Measurements from ENCODE around the gene ZWILCH.
"Not testable (repeated sequence)": the region's sequence is repeated elsewhere in the genome, so short reads cannot be mapped to it uniquely, and the experiment has no call there.

The ZWILCH gene

GRCh38 chr15:66488525-66488924 is 16.6 kb upstream of the ZWILCH start:
- no peak for DNase-seq

DNA sequence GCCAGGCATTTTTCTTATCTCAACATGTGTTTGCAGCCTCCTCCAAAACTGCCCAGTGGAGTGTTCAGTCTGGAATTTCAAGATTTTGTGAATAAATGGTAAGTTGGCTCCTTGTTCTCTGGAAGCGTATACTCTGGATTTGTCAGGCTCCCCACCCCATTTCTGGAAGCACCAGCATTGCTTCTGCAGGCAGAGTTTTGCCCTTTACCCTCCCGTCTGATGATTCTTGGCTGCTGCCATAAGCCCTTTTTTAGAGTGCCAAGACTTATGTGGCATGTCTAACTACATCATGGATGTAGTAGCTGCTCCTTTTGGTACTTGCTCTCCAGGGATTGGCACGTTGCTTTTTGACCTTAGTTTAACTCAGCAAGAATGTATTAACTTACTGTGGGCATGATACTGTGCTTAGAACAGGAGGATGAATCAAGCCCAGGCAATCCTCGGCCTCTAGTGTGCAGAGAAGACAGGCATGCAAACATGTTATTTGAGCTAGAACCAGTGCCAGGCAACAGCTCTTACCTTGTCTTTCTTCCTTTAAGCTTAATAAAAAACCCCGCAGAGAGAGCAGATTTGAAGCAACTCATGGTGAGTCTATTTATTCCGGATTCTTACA is 15.8 kb upstream of the ZWILCH start:
- no peak for DNase-seq

DNA sequence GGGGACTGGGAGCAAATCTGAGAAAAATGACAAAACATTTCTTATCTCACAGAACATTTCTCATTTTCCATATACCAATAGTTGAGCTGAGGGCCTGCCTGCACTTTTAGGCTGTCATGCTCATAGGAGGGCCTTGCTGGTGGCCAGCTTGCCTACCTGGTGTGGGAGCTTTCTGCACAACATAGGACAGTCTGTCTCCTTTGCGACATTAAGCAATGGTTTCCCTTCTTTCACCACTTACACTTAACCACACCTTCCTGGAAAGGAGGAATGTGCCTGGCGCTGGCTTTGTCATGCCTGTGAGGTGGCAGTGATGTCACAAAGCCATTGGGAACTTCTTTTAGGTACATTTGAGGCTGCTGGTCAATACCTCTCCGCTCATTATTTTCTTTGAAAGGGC is 13.3 kb upstream of the ZWILCH start:
- no peak for DNase-seq

GRCh38 chr15:66494262-66494661 is 10.9 kb upstream of the ZWILCH start:
- DNase-seq = peak; percentile 28 to 38

DNA sequence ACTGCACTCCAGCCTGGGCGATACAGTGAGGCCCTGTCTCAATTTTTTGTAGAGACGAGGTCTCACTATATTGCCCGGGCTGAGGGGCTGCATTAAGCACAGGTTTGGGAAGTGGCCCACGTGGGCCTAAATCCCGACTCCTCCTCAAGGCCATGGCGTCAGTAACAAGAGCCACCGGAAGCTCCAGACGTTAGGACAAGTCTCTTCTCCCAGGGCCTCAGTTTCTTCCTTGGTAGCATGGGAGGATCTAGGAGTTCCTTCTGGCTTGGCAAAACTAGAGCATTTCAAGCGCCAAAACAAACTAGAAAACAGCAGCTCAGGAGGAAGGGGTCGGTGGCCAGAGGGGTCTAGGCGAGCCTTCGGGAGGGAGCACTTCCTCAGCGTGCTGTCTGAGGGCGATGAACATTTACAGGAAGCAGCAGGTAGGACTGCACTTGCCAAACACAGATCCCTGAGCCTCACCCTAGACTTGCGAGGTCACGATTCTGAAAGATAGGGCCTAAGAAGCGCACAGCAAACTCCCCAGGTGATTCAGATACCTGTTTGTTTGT is 8.1 kb upstream of the ZWILCH start:
- DNase-seq = no peak

DNA sequence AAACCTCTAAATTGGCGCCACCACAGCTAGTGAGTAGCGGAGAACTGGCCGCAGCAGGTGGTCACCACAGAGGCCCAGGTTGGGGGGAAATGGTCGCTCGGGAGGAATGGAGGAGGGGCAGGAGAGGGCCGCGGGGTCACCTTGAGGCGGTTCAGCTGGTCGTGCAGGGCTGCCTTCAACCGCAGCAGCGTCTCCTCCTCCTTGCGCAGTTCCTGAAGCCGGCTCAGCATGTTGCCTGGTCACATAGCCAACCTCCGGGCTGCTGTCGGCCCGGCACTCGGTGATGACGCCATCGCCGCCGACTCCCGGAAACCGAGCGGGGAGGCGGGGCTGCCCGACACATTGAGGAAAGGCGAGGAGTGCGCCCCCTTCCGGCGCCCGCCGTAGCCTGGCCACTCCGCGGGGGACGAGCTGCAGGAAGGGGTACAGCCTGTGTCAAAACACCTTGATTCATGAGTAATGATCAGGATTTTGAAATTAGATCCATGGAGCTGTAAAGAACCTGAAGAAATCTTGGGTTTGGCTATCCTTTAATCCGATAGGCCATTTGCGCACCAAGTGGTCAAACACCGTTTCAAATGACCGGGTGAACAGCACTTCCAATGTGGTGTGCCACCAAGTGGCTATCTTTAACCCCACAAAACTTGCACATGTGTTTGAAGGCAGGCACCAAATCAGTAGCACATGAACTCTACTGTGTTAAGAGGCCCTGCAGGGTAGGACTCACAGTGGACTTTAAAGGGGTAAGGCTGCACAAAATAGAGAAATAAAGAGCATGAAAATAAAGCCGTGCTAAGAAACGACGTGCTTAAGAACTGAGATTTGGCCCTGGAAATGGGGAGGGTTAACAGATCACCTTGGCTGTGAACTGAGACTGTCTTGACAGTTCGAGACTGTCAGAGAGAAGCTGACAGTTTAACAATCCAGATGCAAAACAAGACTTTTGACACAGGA is 7.3 kb upstream of the ZWILCH start, which contains the start of gene SNAPC5:
Gene SNAPC5, minus strand, starts transcription at position 261 of the 954 bp plus-strand sequence. Its CDS starts 31 bp downstream, at position 230.
- DNase-seq = peak; percentile 92 to 97

DNA sequence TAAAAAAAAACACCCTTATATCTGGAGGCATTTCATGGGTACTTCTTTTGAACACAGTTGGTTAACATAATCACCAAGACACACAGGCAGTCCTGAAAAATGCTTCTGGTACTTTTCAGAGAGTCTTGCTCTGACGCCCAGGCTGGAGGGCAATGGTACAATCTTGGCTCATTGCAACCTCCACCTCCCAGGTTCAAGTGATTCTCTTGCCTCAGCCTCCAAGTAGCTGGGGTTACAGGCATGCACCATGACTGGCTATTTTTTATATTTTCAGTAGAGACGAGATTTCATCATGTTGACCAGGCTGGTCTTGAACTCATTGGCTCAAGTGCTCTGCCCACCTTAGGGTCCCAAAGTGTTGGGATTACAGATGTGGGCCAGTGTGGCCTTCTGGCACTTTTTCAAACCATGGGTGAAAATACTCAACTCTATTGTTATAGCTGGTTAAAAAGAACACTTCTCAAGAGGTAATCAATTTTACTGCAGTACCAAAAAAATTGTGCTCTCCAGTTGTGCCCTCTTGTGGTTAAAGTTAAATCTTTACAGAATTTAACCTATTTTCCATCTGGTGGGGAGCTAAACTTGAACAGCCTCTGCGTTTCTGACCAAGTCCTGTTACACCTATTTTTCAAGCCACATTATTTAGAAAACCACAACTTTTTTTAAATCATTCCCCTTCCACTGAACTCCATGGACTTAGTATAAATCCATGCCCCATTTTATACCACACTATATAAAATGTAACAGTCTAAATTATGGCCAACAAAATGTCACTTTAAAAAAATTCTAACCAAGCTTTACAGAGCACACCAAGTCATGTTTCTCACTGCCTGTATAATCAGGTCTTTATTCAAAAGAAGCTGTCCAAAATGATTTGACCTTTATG is 6.4 kb upstream of the ZWILCH start:
- DNase-seq = peak; percentile 22 to 49

DNA sequence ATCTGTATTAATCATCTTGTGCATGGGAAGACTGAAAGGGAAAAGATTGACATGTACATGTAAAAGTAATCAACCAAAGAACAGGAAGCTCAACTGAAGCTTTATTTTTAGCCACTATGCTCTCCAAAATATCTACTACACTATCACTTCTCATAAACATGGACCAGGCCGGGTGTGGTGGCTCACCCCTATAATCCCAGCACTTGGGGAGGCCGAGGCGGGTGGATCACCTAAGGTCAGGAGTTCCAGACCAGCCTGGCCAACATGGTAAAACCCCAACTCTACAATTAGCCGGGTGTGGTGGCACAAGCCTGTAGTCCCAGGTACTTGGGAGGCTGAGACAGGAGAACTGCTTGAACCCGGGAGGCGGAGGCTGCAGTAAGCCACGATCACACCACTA is 4.8 kb upstream of the ZWILCH start:
- DNase-seq = not testable (repeated sequence)

GRCh38 chr15:66502491-66502890 is 2.6 kb upstream of the ZWILCH start:
- DNase-seq = no peak

DNA sequence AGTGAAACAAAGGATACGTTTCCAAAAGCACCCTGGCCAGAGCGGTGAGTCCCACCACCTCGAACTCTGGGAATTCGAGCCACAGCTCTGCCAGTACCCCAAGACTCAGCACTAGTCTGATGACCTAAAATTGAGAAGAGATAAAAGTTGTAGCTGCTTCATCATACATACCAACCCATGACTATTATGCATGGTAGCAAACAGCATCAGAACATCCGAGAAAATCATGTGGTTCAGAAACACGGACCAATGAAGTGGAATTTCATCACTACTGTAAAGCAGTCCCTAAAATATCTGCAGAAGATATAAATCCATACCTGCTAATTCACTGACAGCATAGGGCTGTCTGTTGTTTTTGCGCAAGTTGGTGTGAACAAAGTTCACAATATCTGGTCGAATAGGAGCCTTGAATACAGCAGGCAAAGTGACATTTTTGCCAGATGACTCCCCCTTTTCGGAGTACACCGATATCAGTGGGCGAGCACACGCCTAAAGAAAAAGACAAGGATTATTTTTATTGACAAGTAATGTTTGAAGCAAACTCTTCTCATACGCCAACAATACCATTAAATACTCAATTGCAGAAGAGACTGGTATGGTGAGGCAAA is 2.0 kb upstream of the ZWILCH start:
- DNase-seq = peak in 1 of 2 donors; percentile 3

DNA sequence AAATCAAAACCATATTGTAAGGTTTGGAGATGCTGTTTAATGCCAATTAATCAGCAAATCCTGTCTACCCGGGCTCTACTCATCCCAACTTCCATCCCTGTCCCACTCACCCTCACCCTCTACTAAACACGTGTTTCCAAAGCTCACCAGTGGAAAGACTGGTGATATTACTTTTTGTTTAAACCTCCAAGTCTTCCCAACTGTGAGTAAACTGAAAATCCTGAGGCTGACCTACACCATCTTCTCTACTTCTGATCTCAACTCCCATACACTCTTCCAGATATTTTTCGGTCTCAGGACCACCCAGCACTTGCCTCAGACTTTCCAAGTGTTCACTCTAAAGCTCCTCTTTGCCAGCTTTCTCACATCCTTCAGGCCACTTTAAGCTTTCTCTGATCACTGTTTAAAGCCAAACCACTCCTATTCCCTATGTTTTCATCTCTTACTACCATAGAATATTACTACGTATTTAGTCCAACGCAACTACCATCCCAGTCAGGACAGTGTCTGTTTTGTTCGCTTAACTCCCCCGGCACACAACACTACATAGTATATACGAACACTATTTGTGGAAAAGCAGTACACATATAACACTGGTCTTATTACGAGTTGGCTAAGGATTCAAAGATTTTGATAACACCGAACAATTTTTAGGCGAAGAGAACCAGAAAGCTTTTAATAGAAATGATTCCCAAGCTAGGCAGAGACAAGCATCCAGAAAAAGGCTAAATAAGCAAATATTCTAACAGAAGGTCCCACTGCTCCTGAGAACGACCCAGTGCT is 1.2 kb upstream of the ZWILCH start:
- DNase-seq = no peak

DNA sequence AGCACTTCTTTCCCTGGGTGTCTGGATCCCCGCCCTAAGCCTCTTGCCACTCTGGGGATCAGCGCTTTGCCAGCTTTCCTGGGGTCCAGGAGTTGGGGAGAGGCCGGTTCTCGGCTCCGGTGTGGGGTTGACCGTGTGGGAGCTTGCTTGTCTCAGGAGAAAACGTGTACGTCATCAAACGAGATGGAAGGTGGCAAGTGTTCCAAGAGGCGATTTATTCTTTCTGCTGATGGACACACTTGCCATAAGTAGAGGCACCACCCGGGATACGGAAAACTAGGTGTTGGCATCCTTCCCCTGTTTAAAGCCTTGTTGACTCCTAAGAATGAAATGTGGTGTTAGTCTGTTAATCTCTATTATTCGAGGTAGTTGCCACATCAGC is 295 bp downstream of the ZWILCH start:
- DNase-seq = no peak

GRCh38 chr15:66505818-66506217 is 692 bp downstream of the ZWILCH start:
- DNase-seq = no peak

- no peak for DNase-seq
These were observed 3.3 kb downstream of the ZWILCH start for GRCh38 chr15:66508293-66508883.

DNA sequence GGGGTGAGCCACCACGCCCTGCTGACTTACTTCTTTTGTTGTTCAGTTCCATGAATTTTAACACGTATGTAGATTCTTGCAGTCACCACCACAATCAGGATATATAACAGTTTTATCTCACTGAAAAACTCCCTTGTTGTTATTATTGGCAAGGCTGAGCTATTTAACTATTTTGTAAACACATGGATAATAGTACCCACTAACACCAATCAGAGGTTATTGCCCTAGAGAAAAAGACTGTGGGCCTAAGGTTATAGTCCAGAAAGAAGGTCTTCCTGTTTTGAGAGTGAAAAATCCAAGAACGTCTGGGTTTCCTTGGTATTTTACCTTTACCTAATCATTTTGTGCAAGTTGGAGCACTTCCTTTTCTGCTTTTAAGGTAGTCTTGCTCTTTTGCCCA is 9.5 kb downstream of the ZWILCH start:
- DNase-seq = no peak

DNA sequence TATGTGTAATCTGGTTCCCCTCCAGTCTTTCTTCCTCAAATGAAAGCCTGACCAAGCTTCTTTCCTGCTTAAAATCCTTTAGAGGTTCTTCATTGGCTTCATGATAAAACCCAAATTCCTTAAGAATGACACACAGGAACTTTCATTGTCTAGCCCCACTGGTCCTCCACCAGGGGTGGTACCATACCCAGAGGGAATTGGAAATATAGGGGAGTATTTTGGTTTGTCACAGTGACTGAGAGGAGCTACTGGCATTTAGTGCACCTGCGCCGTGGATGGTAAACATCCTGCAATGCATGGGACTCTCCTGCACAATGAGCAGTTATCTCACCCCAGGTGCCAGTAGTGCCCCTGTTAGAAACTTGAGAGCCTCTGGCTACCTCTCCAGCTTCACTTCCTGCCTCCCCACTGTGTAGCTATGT is 10.8 kb downstream of the ZWILCH start:
- DNase-seq = no peak

- no peak for DNase-seq
These were observed 18.8 kb downstream of the ZWILCH start for GRCh38 chr15:66523926-66524325.

GRCh38 chr15:66524838-66525237 is 19.7 kb downstream of the ZWILCH start:
- DNase-seq = peak; percentile 49 to 53

DNA sequence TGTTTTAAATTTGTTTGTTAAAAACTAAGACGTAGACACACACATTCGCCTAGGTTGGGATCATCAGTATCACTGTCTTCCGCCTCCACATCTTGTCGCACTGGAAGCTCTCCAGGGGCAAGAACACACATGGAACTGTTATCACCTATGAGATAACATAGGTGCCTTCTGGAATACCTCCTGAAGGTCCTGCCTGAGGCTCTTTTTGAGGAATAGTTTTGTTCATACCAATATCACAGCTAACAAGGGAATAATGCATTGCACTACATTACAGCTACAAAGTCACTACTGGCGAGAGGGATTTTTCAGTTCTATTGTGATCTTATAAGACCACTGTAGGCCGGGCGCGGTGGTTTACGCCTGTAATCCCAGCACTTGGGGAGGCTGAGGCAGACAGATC is 29.9 kb downstream of the ZWILCH start:
- DNase-seq = no peak

DNA sequence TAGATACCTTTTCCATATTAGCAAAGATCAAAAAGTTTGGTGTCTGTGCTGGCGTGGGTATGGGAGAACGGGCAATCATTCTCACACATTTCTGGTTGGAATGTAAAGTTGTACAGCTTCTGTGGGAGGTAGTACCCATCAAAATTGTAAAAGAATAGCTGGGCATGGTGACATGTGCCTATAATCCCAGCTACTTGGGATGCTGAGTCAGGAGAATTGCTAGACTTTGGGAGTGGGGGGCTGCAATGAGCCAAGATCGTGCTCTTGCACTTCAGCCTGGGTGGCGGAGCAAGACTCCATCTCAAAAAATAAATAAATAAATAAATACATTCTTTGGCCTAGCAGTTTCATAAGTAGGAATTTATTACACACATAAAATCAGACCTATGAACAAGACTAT is 37.8 kb downstream of the ZWILCH start:
- no peak for DNase-seq

- no peak for DNase-seq
These were observed 40.1 kb downstream of the ZWILCH start for GRCh38 chr15:66545255-66545654.
